Liver (tissue), 3 donors: ENCODE data around the gene C4orf33.

Source experiments
- ATF3 ChIP-seq: IDR thresholded peaks from 2 replicates; pipeline ENCODE4 v1.6.1; 2016; ENCODE audit warnings: antibody characterized with exemption
- CTCF ChIP-seq: fragments of 150-350 bp; IDR thresholded peaks from 2 replicates; pipeline ENCODE4 v1.5.1; 2017; ENCODE audit warnings: improper control_type of control experiment, low read depth, low read length; ENCODE audit not compliant: missing input control
- EGR1 ChIP-seq, 2 donors: IDR thresholded peaks; 2 replicates each; pipeline ENCODE4 v1.6.1; 2016 to 2018; ENCODE audit warnings: antibody characterized with exemption in 2 of 2, low read depth in 2 of 2
- FOXA1 ChIP-seq: IDR thresholded peaks from 2 replicates; pipeline ENCODE4 v1.6.1; 2016; ENCODE audit warnings: antibody characterized with exemption
- FOXA2 ChIP-seq: IDR thresholded peaks from 2 replicates; pipeline ENCODE4 v1.6.1; 2016; ENCODE audit warnings: antibody characterized with exemption
- GABPA ChIP-seq, 2 donors: IDR thresholded peaks in 1 of 2; conservative IDR thresholded peaks in 1 of 2; 2 replicates each; pipeline ENCODE4 v1.6.1; 2016; ENCODE audit warnings: antibody characterized with exemption in 2 of 2, mild to moderate bottlenecking in 1 of 2, moderate library complexity in 1 of 2
- MAX ChIP-seq: IDR thresholded peaks from 2 replicates; pipeline ENCODE4 v1.6.1; 2016; ENCODE audit warnings: antibody characterized with exemption
- RAD21 ChIP-seq, 2 donors: IDR thresholded peaks; 2 replicates each; pipeline ENCODE4 v1.6.1; 2016; ENCODE audit warnings: antibody characterized with exemption in 2 of 2, mild to moderate bottlenecking in 2 of 2
- REST ChIP-seq: IDR thresholded peaks from 2 replicates; pipeline ENCODE4 v1.6.1; 2016; ENCODE audit warnings: antibody characterized with exemption, mild to moderate bottlenecking
- RXRA ChIP-seq, 2 donors: IDR thresholded peaks; 2 replicates each; pipeline ENCODE4 v1.6.1; 2017 to 2018; ENCODE audit warnings: antibody characterized with exemption in 2 of 2, mild to moderate bottlenecking in 1 of 2
- SP1 ChIP-seq: IDR thresholded peaks from 2 replicates; pipeline ENCODE4 v1.6.1; 2018; ENCODE audit warnings: antibody characterized with exemption, mild to moderate bottlenecking
- TAF1 ChIP-seq: conservative IDR thresholded peaks from 2 replicates; pipeline ENCODE4 v1.6.1; 2016; ENCODE audit warnings: antibody characterized with exemption, mild to moderate bottlenecking
- YY1 ChIP-seq: IDR thresholded peaks from 2 replicates; pipeline ENCODE4 v1.6.1; 2016; ENCODE audit warnings: antibody characterized with exemption, mild to moderate bottlenecking
- ZBTB33 ChIP-seq: IDR thresholded peaks from 2 replicates; pipeline ENCODE4 v1.6.1; 2016; ENCODE audit warnings: antibody characterized with exemption
- donor health status: healthy.
- donor health status: healthy.

GRCh38 chr4:129092631-129093190 is 3.2 kb upstream of the C4orf33 start:
- no peak for TF ChIP-seq CTCF
- no peak for TF ChIP-seq SP1
- no peak for TF ChIP-seq ZBTB33
- TF ChIP-seq YY1 = no peak
- TF ChIP-seq MAX = no peak
- TF ChIP-seq RAD21 (IDR thresholded peaks at IDR 0.05) = no peak
- TF ChIP-seq ATF3 = no peak
- TF ChIP-seq RXRA (IDR thresholded peaks at IDR 0.05) = no peak
- TF ChIP-seq EGR1 (IDR thresholded peaks at IDR 0.05; ENCODE audit: low read depth in 2 of 2) = no peak
- TF ChIP-seq TAF1 = peak; percentile 29
- TF ChIP-seq REST = no peak
- TF ChIP-seq FOXA2 = no peak
- TF ChIP-seq GABPA (IDR thresholded peaks at IDR 0.05 in 1 of 2, conservative IDR thresholded peaks at IDR 0.05 in 1 of 2) = no peak
- TF ChIP-seq FOXA1 = no peak
